ENCODE results near the gene ZNF682. TPM values are rescaled to one million over a fixed set of nuclear protein-coding genes. Genes with fewer than 3 reads are reported as not detected.
"Not testable (repeated sequence)": the region's sequence is repeated elsewhere in the genome, so short reads cannot be mapped to it uniquely, and the experiment has no call there.

Gene ZNF682
- total RNA-seq, 3 donors from 2014 or later: 3.3 to 5.7 (median 4.6) TPM

DNA sequence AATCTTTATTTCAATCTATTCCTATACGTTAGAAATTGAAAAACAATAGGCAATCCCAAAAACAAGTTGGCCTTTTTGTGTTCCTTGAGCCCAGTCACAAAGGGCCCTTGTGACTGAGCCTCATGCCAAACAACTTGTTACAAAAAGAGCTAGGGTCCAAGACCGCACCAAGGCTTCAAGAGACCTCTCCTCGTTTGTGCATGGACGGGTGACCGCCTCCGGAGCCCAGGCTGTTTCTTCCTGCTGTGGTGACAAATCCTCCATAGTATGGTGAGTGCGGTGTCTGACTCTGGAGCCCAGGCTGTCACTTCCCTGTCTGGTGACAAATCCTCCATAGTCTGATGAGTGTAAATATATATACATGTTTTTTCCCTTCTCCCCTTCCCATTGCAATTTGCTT, 74.9 kb downstream of the ZNF682 start:
- H3K27me3 ChIP-seq: no peaks in the 10 kb centered on the region
- intact Hi-C loops (cut with DNase I; ENCODE audit: low total_unique reads): no loop called here
- H3K4me3 ChIP-seq: no peak overlapping the region
- no peaks in the 10 kb centered on the region for H3K36me3 ChIP-seq
- H3K27ac ChIP-seq: no peak overlapping the region
- H3K4me1 ChIP-seq: no peaks in the 10 kb centered on the region
- TF ChIP-seq, protein P1, sequence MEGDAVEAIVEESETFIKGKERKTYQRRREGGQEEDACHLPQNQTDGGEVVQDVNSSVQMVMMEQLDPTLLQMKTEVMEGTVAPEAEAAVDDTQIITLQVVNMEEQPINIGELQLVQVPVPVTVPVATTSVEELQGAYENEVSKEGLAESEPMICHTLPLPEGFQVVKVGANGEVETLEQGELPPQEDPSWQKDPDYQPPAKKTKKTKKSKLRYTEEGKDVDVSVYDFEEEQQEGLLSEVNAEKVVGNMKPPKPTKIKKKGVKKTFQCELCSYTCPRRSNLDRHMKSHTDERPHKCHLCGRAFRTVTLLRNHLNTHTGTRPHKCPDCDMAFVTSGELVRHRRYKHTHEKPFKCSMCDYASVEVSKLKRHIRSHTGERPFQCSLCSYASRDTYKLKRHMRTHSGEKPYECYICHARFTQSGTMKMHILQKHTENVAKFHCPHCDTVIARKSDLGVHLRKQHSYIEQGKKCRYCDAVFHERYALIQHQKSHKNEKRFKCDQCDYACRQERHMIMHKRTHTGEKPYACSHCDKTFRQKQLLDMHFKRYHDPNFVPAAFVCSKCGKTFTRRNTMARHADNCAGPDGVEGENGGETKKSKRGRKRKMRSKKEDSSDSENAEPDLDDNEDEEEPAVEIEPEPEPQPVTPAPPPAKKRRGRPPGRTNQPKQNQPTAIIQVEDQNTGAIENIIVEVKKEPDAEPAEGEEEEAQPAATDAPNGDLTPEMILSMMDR (IDR thresholded peaks at IDR 0.05): no peak
- TF ChIP-seq POLR2A (IDR thresholded peaks at IDR 0.05) (no peak), POLR2AphosphoS5 (IDR thresholded peaks at IDR 0.05) (no peak)
- H3K9me3 ChIP-seq: peaks cover 14 to 16% of the 10 kb centered on the region in 2 donors
- DNase-seq (ENCODE audit: low spot score in 2 of 2): no peak

DNA sequence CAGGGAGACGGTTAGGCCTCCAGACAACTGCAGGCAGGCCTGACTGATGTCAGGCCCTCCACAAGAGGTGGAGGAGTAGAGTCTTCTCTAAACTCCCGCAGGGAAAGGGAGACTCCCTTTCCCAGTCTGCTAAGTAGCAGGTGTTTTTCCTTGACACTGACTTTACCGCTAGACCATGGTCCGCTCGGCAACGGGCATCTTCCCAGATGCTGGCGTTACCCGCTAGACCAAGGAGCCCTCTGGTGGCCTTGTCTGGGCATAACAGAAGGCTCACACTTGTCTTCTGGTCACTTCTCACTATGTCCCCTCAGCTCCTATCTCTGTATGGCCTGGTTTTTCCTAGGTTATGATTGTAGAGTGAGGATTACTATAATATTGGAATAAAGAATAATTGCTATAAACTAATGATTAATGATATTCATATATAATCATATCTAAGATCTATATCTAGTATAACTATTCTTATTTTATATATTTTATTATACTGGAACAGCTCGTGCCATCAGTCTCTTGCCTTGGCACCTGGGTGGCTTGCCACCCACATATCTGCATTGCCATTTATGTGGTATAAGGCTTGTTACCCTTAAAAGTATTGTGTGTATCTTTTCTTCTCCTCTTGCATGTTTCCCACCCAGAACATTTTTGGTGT, 80.0 kb downstream of the ZNF682 start:
- intact Hi-C loops (cut with DNase I; ENCODE audit: low total_unique reads): loop anchor here (10.0 kb wide), 1 partner anchor 424 kb away; the partner anchor contains the start of gene CILP2

DNA sequence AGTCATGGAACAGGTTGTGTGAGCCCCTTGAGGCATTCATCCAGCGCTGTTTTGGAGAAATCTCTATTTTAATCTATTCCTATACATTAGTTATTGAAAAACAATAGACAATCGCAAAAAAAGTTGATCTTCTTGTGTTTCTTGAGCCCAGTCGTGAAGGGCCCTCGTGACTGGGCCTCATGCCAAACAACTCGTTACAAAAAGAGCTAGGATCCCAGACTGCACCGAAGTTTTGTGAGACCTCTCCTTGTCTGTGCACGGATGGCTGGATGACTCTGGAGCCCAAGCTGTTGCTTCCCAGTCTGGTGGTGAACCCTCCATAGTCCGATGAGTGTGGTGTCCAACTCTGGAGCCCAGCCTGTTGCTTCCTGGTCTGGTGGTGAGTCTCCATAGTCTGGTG, 81.5 kb downstream of the ZNF682 start:
- DNase-seq (ENCODE audit: low spot score in 2 of 2); H3K27me3 ChIP-seq; H3K4me3 ChIP-seq; H3K36me3 ChIP-seq; H3K4me1 ChIP-seq; H3K9me3 ChIP-seq; H3K27ac ChIP-seq: not testable (repeated sequence)
- intact Hi-C loops (cut with DNase I; ENCODE audit: low total_unique reads): loop anchor here (10.0 kb wide), 1 partner anchor 423 kb away; the partner anchor contains the start of gene CILP2

More for the DNA sequence above, 80.0 kb downstream of the ZNF682 start:
- H3K27me3 ChIP-seq, H3K4me3 ChIP-seq, H3K9me3 ChIP-seq, H3K36me3 ChIP-seq, H3K4me1 ChIP-seq, H3K27ac ChIP-seq: not testable (repeated sequence)
- DNase-seq (ENCODE audit: low spot score in 2 of 2): peak; percentile 65 to 82
- TF ChIP-seq, protein P1 (IDR thresholded peaks at IDR 0.05): peak; percentile 46 to 71 (median 62)

DNA sequence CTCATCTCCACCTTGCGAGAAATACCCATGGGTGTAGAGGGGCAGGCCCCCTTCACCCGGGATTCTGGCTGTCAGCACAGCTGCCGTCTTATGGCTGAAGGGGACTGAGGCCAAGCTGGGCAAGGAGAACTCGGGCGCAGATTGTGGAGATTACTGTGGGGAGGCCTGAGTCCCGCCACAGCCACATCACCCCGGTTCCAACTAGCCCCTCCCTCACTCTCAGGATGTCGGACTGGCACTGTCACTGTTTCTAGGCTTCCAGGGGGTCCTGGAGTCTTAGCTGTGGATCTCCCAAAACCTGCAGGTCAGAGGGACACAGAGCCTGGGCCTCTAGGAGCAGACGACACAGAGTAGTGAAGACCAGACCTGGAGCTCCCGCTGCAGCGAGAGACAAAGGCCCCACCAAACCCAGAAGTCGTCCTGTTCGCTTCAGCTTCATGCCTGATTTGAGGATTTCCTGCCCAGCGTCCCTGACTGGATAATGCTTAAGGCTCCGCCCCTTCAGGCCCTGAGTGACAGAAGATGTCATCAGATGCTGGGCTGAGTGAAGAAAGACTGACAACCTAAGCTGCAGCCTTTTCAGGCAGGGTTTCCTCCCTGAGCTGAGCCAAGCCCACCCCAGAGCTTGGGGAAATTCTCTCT, 82.8 kb downstream of the ZNF682 start:
- H3K27me3 ChIP-seq: no peaks in the 10 kb centered on the region
- no peaks in the 10 kb centered on the region for H3K4me1 ChIP-seq
- TF ChIP-seq POLR2A (IDR thresholded peaks at IDR 0.05) (no peak), POLR2AphosphoS5 (IDR thresholded peaks at IDR 0.05) (no peak)
- TF ChIP-seq, protein P1 (IDR thresholded peaks at IDR 0.05): no peak
- DNase-seq (ENCODE audit: low spot score in 2 of 2): no peak
- intact Hi-C loops (cut with DNase I; ENCODE audit: low total_unique reads): loop anchor here (10.0 kb wide), 1 partner anchor 422 kb away; the partner anchor contains the start of gene CILP2
- H3K9me3 ChIP-seq: no peaks in the 10 kb centered on the region
- H3K4me3 ChIP-seq: no peak overlapping the region
- H3K27ac ChIP-seq: no peak overlapping the region
- H3K36me3 ChIP-seq: no peaks in the 10 kb centered on the region

DNA sequence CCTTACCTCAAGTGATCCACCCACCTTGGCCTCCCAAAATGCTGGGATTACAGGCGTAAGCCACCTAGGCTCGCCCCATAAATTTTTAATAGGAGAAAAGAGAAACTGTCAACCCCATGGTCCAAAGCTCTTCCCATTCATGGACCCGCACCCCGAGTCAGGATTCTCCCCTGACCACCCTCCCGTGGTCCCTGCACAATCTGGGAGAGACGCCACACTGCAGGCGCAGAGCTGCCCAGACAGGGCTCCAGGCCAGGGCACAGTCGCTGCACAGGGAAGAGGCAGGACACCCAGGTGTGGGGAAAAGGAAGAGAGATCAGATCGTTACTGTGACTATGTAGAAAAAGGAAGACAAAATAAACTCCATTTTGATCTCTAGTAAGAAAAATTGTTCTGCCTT, 84.1 kb downstream of the ZNF682 start:
- intact Hi-C loops (cut with DNase I; ENCODE audit: low total_unique reads): loop anchor here (10.0 kb wide), 1 partner anchor 420 kb away; the partner anchor contains the start of gene CILP2
- TF ChIP-seq POLR2A (IDR thresholded peaks at IDR 0.05) (no peak), POLR2AphosphoS5 (IDR thresholded peaks at IDR 0.05) (no peak)
- TF ChIP-seq, protein P1 (IDR thresholded peaks at IDR 0.05): no peak
- no peaks in the 10 kb centered on the region for H3K36me3 ChIP-seq
- no peak overlapping the region for H3K27ac ChIP-seq
- DNase-seq (ENCODE audit: low spot score in 2 of 2): no peak
- no peaks in the 10 kb centered on the region for H3K27me3 ChIP-seq
- no peaks in the 10 kb centered on the region for H3K9me3 ChIP-seq
- H3K4me3 ChIP-seq: no peak overlapping the region
- H3K4me1 ChIP-seq: no peaks in the 10 kb centered on the region

Other genes with a start within 250 kb of the ZNF682 start
- 10 to 100 TPM; 35.2 to 57.8 (median 41.0) TPM for gene ZNF506, start 217.8 kb downstream of the ZNF682 start, total RNA-seq
- 10 to 100 TPM in 2 of 3 donors, 1 to 10 TPM in 1; 6.4 to 25.6 (median 12.8) TPM for gene ZNF253, start 173.6 kb downstream of the ZNF682 start, total RNA-seq
- 10 to 100 TPM in 1 of 3 donors, 1 to 10 TPM in 2; 5.8 to 19.0 (median 9.8) TPM for gene ZNF93, start 138.6 kb downstream of the ZNF682 start, total RNA-seq
- gene ZNF90, start 38.5 kb upstream of the ZNF682 start, total RNA-seq: 10 to 100 TPM in 1 of 3 donors, 1 to 10 TPM in 1, under 1 TPM in 1; 0.96 to 11.9 (median 4.9) TPM
- 10 to 100 TPM in 2 of 3 donors, 1 to 10 TPM in 1; 4.0 to 27.8 (median 14.1) TPM for gene ZNF486, start 127.7 kb upstream of the ZNF682 start, total RNA-seq

Measured in breast epithelium (tissue), 4 donors.